ENCODE measurements around the gene CROCC2. TPM values are rescaled to one million over a fixed set of nuclear protein-coding genes. Genes with fewer than 3 reads are reported as not detected.

Gene CROCC2
- polyA plus RNA-seq, 1 of the 3 experiments (the other 2 are of a cell fraction), result not detected

DNA sequence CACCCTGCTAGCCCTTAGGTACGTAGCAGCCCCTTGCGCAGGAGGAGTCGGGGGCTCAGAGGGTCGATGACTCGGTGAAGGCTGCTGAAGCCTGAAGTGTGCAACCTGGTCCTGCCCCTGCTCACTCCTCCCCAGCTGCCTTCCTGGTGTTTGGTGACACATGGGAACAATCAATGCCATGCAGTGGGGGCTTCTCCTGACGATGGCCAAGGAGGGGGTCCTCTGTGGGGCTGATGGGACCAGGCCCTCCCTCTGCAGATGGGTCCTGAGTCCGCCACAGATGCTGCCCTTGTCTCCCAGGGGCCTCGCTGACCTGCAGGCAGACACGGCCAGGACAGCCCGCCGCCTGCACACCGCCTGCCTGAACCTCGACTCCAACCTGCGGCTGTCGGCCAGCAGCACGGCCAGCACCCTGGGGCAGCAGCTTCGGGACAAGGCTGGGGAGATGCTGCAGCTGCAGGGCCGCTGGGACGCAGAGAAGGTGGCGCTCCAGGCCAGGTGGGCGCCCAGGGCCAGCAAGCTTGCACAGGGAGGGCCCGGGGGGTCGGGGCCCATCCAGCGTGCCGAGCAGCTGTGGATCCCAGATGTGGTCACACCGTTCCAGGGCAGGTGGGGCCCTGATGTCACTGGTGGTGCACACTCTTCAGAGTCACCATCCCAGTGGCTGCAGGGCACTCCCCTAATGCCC lies 24.6 kb downstream of the CROCC2 start:
- Histone ChIP-seq H3K27me3 (ENCODE audit: insufficient read depth) (no peaks in the 10 kb centered on the region; the same call in 1 of the 2 replicates), H3K4me2 (no peak overlapping the region), H3K27ac (ENCODE audit: low read depth in 2 of 2, low read length in 1 of 2) (no peak overlapping the region), H2AFZ (ENCODE audit: low read depth) (no peak overlapping the region), H3K4me3 (ENCODE audit: low read depth in 2 of 2, low read length in 1 of 2) (no peak overlapping the region), H3K9ac (no peak overlapping the region), H3K36me3 (replicated peaks in 1 of 2; ENCODE audit: control insufficient read depth in 1 of 2, insufficient read depth in 2 of 2, low read length in 1 of 2) (no peaks in the 10 kb centered on the region), H4K20me1 (ENCODE audit: insufficient read depth) (no peaks in the 10 kb centered on the region), H3K79me2 (ENCODE audit: insufficient read depth) (no peaks in the 10 kb centered on the region), H3F3A (replicated peaks; ENCODE audit: insufficient read depth) (peaks cover 5% of the 10 kb centered on the region), H3K4me1 (ENCODE audit: control insufficient read depth in 1 of 2, insufficient read depth in 2 of 2, low read depth in 1 of 2, low read length in 1 of 2) (peaks cover 0 to 8% of the 10 kb centered on the region in 2 experiments; a peak in 1 of 4 replicates), H3K9me2 (no peaks in the 10 kb centered on the region), H3K9me3 (no peaks in the 10 kb centered on the region)
- 47% methylated on average over 6 of the region's 26 CpGs for WGBS (ENCODE audit: low lambda C conversion rate)
- DNase-seq, result peak; percentile 29
- ChIA-PET POLR2A (no interaction called here), CTCF (interaction anchor here (1.2 kb wide), 1 partner anchor 17 kb away, joined by 5 read pairs; no protein-coding TSS in a partner anchor)
- TF ChIP-seq FOSL2 (IDR thresholded peaks at IDR 0.05; ENCODE audit: borderline replicate concordance, low read depth) (no peak), NFIC (IDR thresholded peaks at IDR 0.05; ENCODE audit: borderline replicate concordance) (no peak), FOXM1 (IDR thresholded peaks at IDR 0.05; ENCODE audit: low read depth) (no peak), NRF1 (IDR thresholded peaks at IDR 0.05; ENCODE audit: low read depth, low read length) (no peak), MEF2A (IDR thresholded peaks at IDR 0.05; ENCODE audit: borderline replicate concordance, low read depth) (no peak), ELF1 (IDR thresholded peaks at IDR 0.05) (no peak)

DNA sequence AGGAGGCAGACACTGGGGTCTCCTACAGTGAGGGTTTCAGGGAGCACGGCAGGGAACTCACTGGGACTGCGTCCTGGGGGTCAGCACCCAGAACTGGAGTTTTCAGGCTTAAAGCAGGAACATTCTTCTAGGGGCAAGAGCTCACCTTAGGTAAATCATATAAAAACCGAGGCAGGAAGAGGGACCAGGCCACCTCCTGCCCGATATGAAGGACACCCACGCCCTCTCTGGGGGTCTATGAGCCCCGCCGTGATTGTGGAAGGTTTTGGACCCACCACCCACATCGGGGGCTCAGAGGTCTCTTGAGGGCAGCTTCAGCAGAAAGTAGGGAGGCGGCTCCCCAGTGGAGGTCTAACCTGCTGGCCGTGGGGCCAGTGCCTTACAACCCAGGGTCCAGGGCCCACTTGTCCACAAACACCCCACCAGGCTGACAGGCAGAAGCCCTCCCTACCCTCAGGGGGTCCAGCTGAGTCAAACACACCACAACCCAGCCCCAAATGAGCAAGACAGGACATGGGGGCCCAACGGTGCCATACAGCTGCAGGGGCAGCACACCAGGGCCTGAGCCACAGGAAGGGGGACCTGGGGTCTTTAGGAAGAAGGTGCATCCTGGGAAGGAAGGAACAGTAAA lies 25.3 kb downstream of the CROCC2 start:
- CTCF ChIA-PET, result interaction anchor here (0.8 to 1.2 kb wide), 2 partner anchors 17 to 80 kb away, joined by 3 to 5 read pairs; no protein-coding TSS in a partner anchor
- H3K9ac ChIP-seq, result no peak overlapping the region
- H3K79me2 ChIP-seq (ENCODE audit: insufficient read depth), result no peaks in the 10 kb centered on the region
- H3K4me2 ChIP-seq, result no peak overlapping the region
- no peaks in the 10 kb centered on the region for H3K36me3 ChIP-seq (replicated peaks in 1 of 2; ENCODE audit: control insufficient read depth in 1 of 2, insufficient read depth in 2 of 2, low read length in 1 of 2)
- WGBS (ENCODE audit: low lambda C conversion rate), result 35% methylated on average over 9 of the region's 11 CpGs
- H3F3A ChIP-seq (replicated peaks; ENCODE audit: insufficient read depth), result peaks cover 5% of the 10 kb centered on the region
- H3K27ac ChIP-seq (ENCODE audit: low read depth in 2 of 2, low read length in 1 of 2), result no peak overlapping the region
- no peaks in the 10 kb centered on the region for H4K20me1 ChIP-seq (ENCODE audit: insufficient read depth)
- POLR2A ChIA-PET, result no interaction called here
- H3K4me1 ChIP-seq (ENCODE audit: control insufficient read depth in 1 of 2, insufficient read depth in 2 of 2, low read depth in 1 of 2, low read length in 1 of 2), result peaks cover 0 to 6% of the 10 kb centered on the region in 2 experiments; a peak in 1 of 4 replicates
- H3K9me2 ChIP-seq, result no peaks in the 10 kb centered on the region
- H3K4me3 ChIP-seq (ENCODE audit: low read depth in 2 of 2, low read length in 1 of 2), result no peak overlapping the region
- H3K9me3 ChIP-seq, result no peaks in the 10 kb centered on the region
- peak; percentile 11 for DNase-seq
- no peaks in the 10 kb centered on the region; the same call in 1 of the 2 replicates for H3K27me3 ChIP-seq (ENCODE audit: insufficient read depth)
- no peak overlapping the region for H2AFZ ChIP-seq (ENCODE audit: low read depth)
- TF ChIP-seq POLR2AphosphoS5 (IDR thresholded peaks at IDR 0.05; ENCODE audit: low read depth, low read length) (no peak), NFIC (IDR thresholded peaks at IDR 0.05; ENCODE audit: borderline replicate concordance) (no peak), RXRA (IDR thresholded peaks at IDR 0.05; ENCODE audit: borderline replicate concordance, low read depth) (no peak), RCOR1 (IDR thresholded peaks at IDR 0.05; ENCODE audit: low read length) (no peak), MEF2A (IDR thresholded peaks at IDR 0.05; ENCODE audit: borderline replicate concordance, low read depth) (no peak), TAF1 (IDR thresholded peaks at IDR 0.05; ENCODE audit: borderline replicate concordance, low read depth, low read length) (no peak), FOXJ3 (CRISPR knock-in tag; IDR thresholded peaks at IDR 0.05) (no peak), GABPA (IDR thresholded peaks at IDR 0.05; ENCODE audit: low read depth) (no peak), RFX5 (IDR thresholded peaks at IDR 0.05; ENCODE audit: low read length) (no peak), FOXM1 (IDR thresholded peaks at IDR 0.05; ENCODE audit: low read depth) (no peak)
- TF ChIP-seq, protein P1, sequence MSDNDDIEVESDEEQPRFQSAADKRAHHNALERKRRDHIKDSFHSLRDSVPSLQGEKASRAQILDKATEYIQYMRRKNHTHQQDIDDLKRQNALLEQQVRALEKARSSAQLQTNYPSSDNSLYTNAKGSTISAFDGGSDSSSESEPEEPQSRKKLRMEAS (IDR thresholded peaks at IDR 0.05; ENCODE audit: low read depth), result no peak
- TF ChIP-seq, protein P2, sequence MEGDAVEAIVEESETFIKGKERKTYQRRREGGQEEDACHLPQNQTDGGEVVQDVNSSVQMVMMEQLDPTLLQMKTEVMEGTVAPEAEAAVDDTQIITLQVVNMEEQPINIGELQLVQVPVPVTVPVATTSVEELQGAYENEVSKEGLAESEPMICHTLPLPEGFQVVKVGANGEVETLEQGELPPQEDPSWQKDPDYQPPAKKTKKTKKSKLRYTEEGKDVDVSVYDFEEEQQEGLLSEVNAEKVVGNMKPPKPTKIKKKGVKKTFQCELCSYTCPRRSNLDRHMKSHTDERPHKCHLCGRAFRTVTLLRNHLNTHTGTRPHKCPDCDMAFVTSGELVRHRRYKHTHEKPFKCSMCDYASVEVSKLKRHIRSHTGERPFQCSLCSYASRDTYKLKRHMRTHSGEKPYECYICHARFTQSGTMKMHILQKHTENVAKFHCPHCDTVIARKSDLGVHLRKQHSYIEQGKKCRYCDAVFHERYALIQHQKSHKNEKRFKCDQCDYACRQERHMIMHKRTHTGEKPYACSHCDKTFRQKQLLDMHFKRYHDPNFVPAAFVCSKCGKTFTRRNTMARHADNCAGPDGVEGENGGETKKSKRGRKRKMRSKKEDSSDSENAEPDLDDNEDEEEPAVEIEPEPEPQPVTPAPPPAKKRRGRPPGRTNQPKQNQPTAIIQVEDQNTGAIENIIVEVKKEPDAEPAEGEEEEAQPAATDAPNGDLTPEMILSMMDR (IDR thresholded peaks at IDR 0.05), result no peak
- TF ChIP-seq, protein P3, sequence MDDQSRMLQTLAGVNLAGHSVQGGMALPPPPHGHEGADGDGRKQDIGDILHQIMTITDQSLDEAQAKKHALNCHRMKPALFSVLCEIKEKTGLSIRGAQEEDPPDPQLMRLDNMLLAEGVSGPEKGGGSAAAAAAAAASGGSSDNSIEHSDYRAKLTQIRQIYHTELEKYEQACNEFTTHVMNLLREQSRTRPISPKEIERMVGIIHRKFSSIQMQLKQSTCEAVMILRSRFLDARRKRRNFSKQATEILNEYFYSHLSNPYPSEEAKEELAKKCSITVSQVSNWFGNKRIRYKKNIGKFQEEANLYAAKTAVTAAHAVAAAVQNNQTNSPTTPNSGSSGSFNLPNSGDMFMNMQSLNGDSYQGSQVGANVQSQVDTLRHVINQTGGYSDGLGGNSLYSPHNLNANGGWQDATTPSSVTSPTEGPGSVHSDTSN (IDR thresholded peaks at IDR 0.05), result no peak
- TF ChIP-seq, protein P4, sequence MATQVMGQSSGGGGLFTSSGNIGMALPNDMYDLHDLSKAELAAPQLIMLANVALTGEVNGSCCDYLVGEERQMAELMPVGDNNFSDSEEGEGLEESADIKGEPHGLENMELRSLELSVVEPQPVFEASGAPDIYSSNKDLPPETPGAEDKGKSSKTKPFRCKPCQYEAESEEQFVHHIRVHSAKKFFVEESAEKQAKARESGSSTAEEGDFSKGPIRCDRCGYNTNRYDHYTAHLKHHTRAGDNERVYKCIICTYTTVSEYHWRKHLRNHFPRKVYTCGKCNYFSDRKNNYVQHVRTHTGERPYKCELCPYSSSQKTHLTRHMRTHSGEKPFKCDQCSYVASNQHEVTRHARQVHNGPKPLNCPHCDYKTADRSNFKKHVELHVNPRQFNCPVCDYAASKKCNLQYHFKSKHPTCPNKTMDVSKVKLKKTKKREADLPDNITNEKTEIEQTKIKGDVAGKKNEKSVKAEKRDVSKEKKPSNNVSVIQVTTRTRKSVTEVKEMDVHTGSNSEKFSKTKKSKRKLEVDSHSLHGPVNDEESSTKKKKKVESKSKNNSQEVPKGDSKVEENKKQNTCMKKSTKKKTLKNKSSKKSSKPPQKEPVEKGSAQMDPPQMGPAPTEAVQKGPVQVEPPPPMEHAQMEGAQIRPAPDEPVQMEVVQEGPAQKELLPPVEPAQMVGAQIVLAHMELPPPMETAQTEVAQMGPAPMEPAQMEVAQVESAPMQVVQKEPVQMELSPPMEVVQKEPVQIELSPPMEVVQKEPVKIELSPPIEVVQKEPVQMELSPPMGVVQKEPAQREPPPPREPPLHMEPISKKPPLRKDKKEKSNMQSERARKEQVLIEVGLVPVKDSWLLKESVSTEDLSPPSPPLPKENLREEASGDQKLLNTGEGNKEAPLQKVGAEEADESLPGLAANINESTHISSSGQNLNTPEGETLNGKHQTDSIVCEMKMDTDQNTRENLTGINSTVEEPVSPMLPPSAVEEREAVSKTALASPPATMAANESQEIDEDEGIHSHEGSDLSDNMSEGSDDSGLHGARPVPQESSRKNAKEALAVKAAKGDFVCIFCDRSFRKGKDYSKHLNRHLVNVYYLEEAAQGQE (IDR thresholded peaks at IDR 0.05; ENCODE audit: low read depth, low read length), result no peak
- TF ChIP-seq, protein P5, sequence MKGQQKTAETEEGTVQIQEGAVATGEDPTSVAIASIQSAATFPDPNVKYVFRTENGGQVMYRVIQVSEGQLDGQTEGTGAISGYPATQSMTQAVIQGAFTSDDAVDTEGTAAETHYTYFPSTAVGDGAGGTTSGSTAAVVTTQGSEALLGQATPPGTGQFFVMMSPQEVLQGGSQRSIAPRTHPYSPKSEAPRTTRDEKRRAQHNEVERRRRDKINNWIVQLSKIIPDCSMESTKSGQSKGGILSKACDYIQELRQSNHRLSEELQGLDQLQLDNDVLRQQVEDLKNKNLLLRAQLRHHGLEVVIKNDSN (IDR thresholded peaks at IDR 0.05; ENCODE audit: borderline replicate concordance, low read depth), result no peak
